HCT116 (cell line): Measurements from ENCODE around the gene ESR1.
"Not testable (repeated sequence)": the region's sequence is repeated elsewhere in the genome, so short reads cannot be mapped to it uniquely, and the experiment has no call there.

ENCODE experiments used
- CBX3 ChIP-seq: IDR thresholded peaks from 2 replicates; pipeline ENCODE4 v1.6.1; 2012; ENCODE audit warnings: low read depth
- CEBPB ChIP-seq: IDR thresholded peaks from 2 replicates; pipeline ENCODE4 v1.6.1; 2012; ENCODE audit warnings: low read depth
- EZH2 ChIP-seq: fragments of 200-600 bp; sonication (generic); IDR thresholded peaks from 2 replicates; pipeline ENCODE4 v1.6.1; 2017; ENCODE audit warnings: antibody characterized with exemption, mixed run types
- EZH2phosphoT487 ChIP-seq: fragments of 200-600 bp; IDR thresholded peaks from 2 replicates; pipeline ENCODE4 v1.6.1; 2018; ENCODE audit warnings: antibody characterized with exemption, borderline replicate concordance
- POLR2A ChIP-seq: IDR thresholded peaks from 2 replicates; pipeline ENCODE4 v1.7.0; 2011; ENCODE audit warnings: borderline replicate concordance; ENCODE audit not compliant: insufficient read depth, insufficient read length; ENCODE audit errors: extremely low read depth
- RAD21 ChIP-seq: IDR thresholded peaks from 2 replicates; pipeline ENCODE4 v1.6.1; 2012; ENCODE audit warnings: low read depth, mild to moderate bottlenecking
- SP1 ChIP-seq: IDR thresholded peaks from 2 replicates; pipeline ENCODE4 v1.6.1; 2012; ENCODE audit warnings: low read depth
- YY1 ChIP-seq: IDR thresholded peaks from 2 replicates; pipeline ENCODE4 v1.6.1; 2011; ENCODE audit warnings: low read length, low read depth, moderate library complexity, mild to moderate bottlenecking; ENCODE audit not compliant: insufficient replicate concordance; ENCODE audit errors: extremely low read depth
- ZFX ChIP-seq: fragments of 450-650 bp; IDR thresholded peaks from 2 replicates; pipeline ENCODE4 v1.6.1; 2017
- ZNF274 ChIP-seq: fragments of 200-500 bp; sonication (Bioruptor generic); IDR thresholded peaks from 2 replicates; pipeline ENCODE4 v1.6.1; 2014; ENCODE audit warnings: mild to moderate bottlenecking, low read depth, low read length, inconsistent platforms
- TF ChIP-seq, protein P1 (sequence below): IDR thresholded peaks from 2 replicates; pipeline ENCODE4 v1.6.1; 2012
- TF ChIP-seq, protein P2 (sequence below): IDR thresholded peaks from 2 replicates; pipeline ENCODE4 v1.6.1; 2012; ENCODE audit warnings: low read depth
- TF ChIP-seq, protein P3 (sequence below), 3 experiments: fragments of 200-600 bp in 1 of 3; sonication (generic) in 1 of 3; IDR thresholded peaks in 2 of 3; conservative IDR thresholded peaks in 1 of 3; 2 replicates each; pipeline ENCODE4 v1.5.1; 2012 to 2017; ENCODE audit warnings: low read depth in 2 of 3, low read length in 2 of 3, antibody characterized with exemption in 1 of 3, borderline replicate concordance in 1 of 3, control low read depth in 1 of 3, mild to moderate bottlenecking in 1 of 3, mixed read lengths in 1 of 3, mixed run types in 1 of 3, moderate library complexity in 1 of 3; ENCODE audit not compliant: insufficient read depth in 1 of 3

DNA sequence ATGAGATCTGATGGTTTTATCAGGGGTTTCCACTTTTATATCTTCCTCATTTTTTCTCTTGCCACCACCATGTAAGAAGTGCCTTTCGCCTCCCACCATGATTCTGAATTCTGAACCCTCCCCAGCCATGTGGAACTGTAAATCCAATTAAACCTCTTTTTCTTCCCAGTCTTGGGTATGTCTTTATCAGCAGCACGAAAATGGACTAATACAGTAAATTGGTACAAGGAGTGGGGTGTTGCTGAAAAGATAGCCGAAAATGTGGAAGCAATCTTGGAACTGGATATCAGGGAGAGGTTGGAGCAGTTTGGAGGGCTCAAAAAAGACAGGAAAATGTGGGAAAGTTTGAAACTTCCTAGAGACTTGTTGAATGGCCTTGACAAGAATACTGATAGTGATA lies 268.8 kb downstream of the ESR1 start:
- not testable (repeated sequence) for TF ChIP-seq EZH2phosphoT487, POLR2A, ZFX, SP1, CBX3, CEBPB, EZH2, ZNF274, YY1, RAD21
- TF ChIP-seq, protein P1, sequence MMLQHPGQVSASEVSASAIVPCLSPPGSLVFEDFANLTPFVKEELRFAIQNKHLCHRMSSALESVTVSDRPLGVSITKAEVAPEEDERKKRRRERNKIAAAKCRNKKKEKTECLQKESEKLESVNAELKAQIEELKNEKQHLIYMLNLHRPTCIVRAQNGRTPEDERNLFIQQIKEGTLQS, result not testable (repeated sequence)
- TF ChIP-seq, protein P2, sequence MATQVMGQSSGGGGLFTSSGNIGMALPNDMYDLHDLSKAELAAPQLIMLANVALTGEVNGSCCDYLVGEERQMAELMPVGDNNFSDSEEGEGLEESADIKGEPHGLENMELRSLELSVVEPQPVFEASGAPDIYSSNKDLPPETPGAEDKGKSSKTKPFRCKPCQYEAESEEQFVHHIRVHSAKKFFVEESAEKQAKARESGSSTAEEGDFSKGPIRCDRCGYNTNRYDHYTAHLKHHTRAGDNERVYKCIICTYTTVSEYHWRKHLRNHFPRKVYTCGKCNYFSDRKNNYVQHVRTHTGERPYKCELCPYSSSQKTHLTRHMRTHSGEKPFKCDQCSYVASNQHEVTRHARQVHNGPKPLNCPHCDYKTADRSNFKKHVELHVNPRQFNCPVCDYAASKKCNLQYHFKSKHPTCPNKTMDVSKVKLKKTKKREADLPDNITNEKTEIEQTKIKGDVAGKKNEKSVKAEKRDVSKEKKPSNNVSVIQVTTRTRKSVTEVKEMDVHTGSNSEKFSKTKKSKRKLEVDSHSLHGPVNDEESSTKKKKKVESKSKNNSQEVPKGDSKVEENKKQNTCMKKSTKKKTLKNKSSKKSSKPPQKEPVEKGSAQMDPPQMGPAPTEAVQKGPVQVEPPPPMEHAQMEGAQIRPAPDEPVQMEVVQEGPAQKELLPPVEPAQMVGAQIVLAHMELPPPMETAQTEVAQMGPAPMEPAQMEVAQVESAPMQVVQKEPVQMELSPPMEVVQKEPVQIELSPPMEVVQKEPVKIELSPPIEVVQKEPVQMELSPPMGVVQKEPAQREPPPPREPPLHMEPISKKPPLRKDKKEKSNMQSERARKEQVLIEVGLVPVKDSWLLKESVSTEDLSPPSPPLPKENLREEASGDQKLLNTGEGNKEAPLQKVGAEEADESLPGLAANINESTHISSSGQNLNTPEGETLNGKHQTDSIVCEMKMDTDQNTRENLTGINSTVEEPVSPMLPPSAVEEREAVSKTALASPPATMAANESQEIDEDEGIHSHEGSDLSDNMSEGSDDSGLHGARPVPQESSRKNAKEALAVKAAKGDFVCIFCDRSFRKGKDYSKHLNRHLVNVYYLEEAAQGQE, result not testable (repeated sequence)
- TF ChIP-seq, protein P3, sequence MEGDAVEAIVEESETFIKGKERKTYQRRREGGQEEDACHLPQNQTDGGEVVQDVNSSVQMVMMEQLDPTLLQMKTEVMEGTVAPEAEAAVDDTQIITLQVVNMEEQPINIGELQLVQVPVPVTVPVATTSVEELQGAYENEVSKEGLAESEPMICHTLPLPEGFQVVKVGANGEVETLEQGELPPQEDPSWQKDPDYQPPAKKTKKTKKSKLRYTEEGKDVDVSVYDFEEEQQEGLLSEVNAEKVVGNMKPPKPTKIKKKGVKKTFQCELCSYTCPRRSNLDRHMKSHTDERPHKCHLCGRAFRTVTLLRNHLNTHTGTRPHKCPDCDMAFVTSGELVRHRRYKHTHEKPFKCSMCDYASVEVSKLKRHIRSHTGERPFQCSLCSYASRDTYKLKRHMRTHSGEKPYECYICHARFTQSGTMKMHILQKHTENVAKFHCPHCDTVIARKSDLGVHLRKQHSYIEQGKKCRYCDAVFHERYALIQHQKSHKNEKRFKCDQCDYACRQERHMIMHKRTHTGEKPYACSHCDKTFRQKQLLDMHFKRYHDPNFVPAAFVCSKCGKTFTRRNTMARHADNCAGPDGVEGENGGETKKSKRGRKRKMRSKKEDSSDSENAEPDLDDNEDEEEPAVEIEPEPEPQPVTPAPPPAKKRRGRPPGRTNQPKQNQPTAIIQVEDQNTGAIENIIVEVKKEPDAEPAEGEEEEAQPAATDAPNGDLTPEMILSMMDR (IDR thresholded peaks at IDR 0.05 in 2 of 3, conservative IDR thresholded peaks at IDR 0.05 in 1 of 3; ENCODE audit: borderline replicate concordance in 1 of 3, insufficient read depth in 1 of 3, low read depth in 2 of 3, low read length in 2 of 3), result not testable (repeated sequence)
